Ishikawa (cell line): Measurements from ENCODE around the gene PCDH9.

Experiments used
- CEBPB ChIP-seq: IDR thresholded peaks from 2 replicates; pipeline ENCODE4 v1.6.1; 2012
- CREB1 ChIP-seq: IDR thresholded peaks from 2 replicates; pipeline ENCODE4 v1.6.1; 2012; ENCODE audit warnings: low read depth
- FOXM1 ChIP-seq: IDR thresholded peaks from 2 replicates; pipeline ENCODE4 v1.6.1; 2012; ENCODE audit warnings: low read depth, borderline replicate concordance
- NFIC ChIP-seq: IDR thresholded peaks from 2 replicates; pipeline ENCODE4 v1.6.1; 2012
- TAF1 ChIP-seq: IDR thresholded peaks from 2 replicates; pipeline ENCODE4 v1.6.1; 2012; ENCODE audit warnings: low read depth, mild to moderate bottlenecking
- USF1 ChIP-seq: IDR thresholded peaks from 2 replicates; pipeline ENCODE4 v1.6.1; 2012
- TF ChIP-seq, protein P1 (sequence below): IDR thresholded peaks from 2 replicates; pipeline ENCODE4 v1.6.1; 2012

DNA sequence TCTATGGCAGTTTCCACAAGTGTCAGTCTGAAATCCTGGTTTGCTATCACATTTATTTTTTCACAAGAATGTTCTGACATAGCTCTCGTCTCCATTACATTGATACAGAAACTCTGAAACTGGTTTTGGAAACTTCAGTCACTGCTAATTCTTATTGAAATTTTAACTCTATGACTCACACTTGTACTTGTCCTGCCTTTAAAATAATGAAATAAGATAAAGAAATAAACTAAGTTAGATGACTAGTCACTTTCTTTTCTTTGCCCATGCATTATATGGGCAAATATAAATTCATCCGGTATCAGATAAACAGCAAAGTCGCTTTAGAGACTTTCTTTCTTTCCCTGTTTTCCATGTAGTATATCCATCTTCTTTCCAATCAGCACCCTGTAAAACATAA lies 257.5 kb downstream of the PCDH9 start:
- TF ChIP-seq FOXM1 = no peak
- TF ChIP-seq TAF1 = no peak
- TF ChIP-seq, protein P1, sequence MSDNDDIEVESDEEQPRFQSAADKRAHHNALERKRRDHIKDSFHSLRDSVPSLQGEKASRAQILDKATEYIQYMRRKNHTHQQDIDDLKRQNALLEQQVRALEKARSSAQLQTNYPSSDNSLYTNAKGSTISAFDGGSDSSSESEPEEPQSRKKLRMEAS = no peak
- TF ChIP-seq NFIC = no peak
- TF ChIP-seq CREB1 = no peak
- TF ChIP-seq CEBPB = no peak
- TF ChIP-seq USF1 = no peak
